Activated naive CD8-positive, alpha-beta T cell (primary cell): ENCODE measurements around the gene RYR2.

ENCODE experiments used
- H3K27ac Mint-ChIP-seq: one replicate; pipeline ENCODE4 v1.8.0; 2021; ENCODE audit warnings: mixed read lengths
- H3K27me3 Mint-ChIP-seq: one replicate; pipeline ENCODE4 v1.8.0; 2021; ENCODE audit warnings: mixed read lengths
- H3K36me3 Mint-ChIP-seq: one replicate; pipeline ENCODE4 v1.8.0; 2021; ENCODE audit warnings: mixed read lengths
- H3K4me1 Mint-ChIP-seq: one replicate; pipeline ENCODE4 v1.8.0; 2021; ENCODE audit warnings: low read depth, mixed read lengths
- H3K4me3 Mint-ChIP-seq: one replicate; pipeline ENCODE4 v1.8.0; 2021; ENCODE audit warnings: mild to moderate bottlenecking, mixed read lengths
- H3K9me3 Mint-ChIP-seq: one replicate; pipeline ENCODE4 v1.8.0; 2021; ENCODE audit warnings: low read depth, mixed read lengths

RYR2 gene

GRCh38 chr1:237042892-237043576, 1.1 kb downstream of the RYR2 start:
- Mint-ChIP-seq H3K4me1 (peaks cover 13% of the 10 kb centered on the region), H3K9me3 (no peaks in the 10 kb centered on the region), H3K36me3 (no peaks in the 10 kb centered on the region), H3K27me3 (peaks cover 31% of the 10 kb centered on the region), H3K4me3 (peak overlapping the region; percentile 8), H3K27ac (no peak overlapping the region)

- H3K9me3 Mint-ChIP-seq: no peaks in the 10 kb centered on the region
- H3K4me1 Mint-ChIP-seq: peaks cover 13% of the 10 kb centered on the region
- peaks cover 31% of the 10 kb centered on the region for H3K27me3 Mint-ChIP-seq
- no peaks in the 10 kb centered on the region for H3K36me3 Mint-ChIP-seq
- H3K4me3 Mint-ChIP-seq: peak overlapping the region; percentile 42
- no peak overlapping the region for H3K27ac Mint-ChIP-seq
Measured at GRCh38 chr1:237043846-237044636, 2.1 kb downstream of the RYR2 start.

- no peaks in the 10 kb centered on the region for H3K36me3 Mint-ChIP-seq
- H3K9me3 Mint-ChIP-seq: no peaks in the 10 kb centered on the region
- peaks cover 32% of the 10 kb centered on the region for H3K27me3 Mint-ChIP-seq
- no peak overlapping the region for H3K4me3 Mint-ChIP-seq
- H3K27ac Mint-ChIP-seq: no peak overlapping the region
- peaks cover 13% of the 10 kb centered on the region for H3K4me1 Mint-ChIP-seq
Measured at GRCh38 chr1:237045278-237046016, 3.5 kb downstream of the RYR2 start.

- no peak overlapping the region for H3K27ac Mint-ChIP-seq
- no peak overlapping the region for H3K4me3 Mint-ChIP-seq
- H3K4me1 Mint-ChIP-seq: no peaks in the 10 kb centered on the region
- H3K36me3 Mint-ChIP-seq: no peaks in the 10 kb centered on the region
- H3K27me3 Mint-ChIP-seq: peaks cover 30% of the 10 kb centered on the region
- no peaks in the 10 kb centered on the region for H3K9me3 Mint-ChIP-seq
Measured at GRCh38 chr1:237048803-237049202, 6.8 kb downstream of the RYR2 start.

GRCh38 chr1:237050185-237050584, 8.2 kb downstream of the RYR2 start:
- peaks cover 27% of the 10 kb centered on the region for H3K27me3 Mint-ChIP-seq
- no peaks in the 10 kb centered on the region for H3K9me3 Mint-ChIP-seq
- H3K4me1 Mint-ChIP-seq: no peaks in the 10 kb centered on the region
- no peak overlapping the region for H3K4me3 Mint-ChIP-seq
- no peak overlapping the region for H3K27ac Mint-ChIP-seq
- H3K36me3 Mint-ChIP-seq: no peaks in the 10 kb centered on the region

- Mint-ChIP-seq H3K36me3 (no peaks in the 10 kb centered on the region), H3K4me1 (no peaks in the 10 kb centered on the region), H3K4me3 (no peak overlapping the region), H3K27ac (no peak overlapping the region), H3K9me3 (no peaks in the 10 kb centered on the region), H3K27me3 (peaks cover 27% of the 10 kb centered on the region)
Measured at GRCh38 chr1:237050915-237051314, 8.9 kb downstream of the RYR2 start.

GRCh38 chr1:237054313-237054712, 12.3 kb downstream of the RYR2 start:
- Mint-ChIP-seq H3K4me3 (no peak overlapping the region), H3K9me3 (no peaks in the 10 kb centered on the region), H3K27me3 (peaks cover 23% of the 10 kb centered on the region), H3K4me1 (no peaks in the 10 kb centered on the region), H3K36me3 (no peaks in the 10 kb centered on the region), H3K27ac (no peak overlapping the region)

- H3K27me3 Mint-ChIP-seq: peaks cover 10% of the 10 kb centered on the region
- H3K4me1 Mint-ChIP-seq: no peaks in the 10 kb centered on the region
- H3K36me3 Mint-ChIP-seq: no peaks in the 10 kb centered on the region
- H3K27ac Mint-ChIP-seq: no peak overlapping the region
- H3K4me3 Mint-ChIP-seq: no peak overlapping the region
- no peaks in the 10 kb centered on the region for H3K9me3 Mint-ChIP-seq
Measured at GRCh38 chr1:237058470-237058869, 16.5 kb downstream of the RYR2 start.

GRCh38 chr1:237059244-237059643, 17.3 kb downstream of the RYR2 start:
- Mint-ChIP-seq H3K27me3 (peaks cover 7% of the 10 kb centered on the region), H3K9me3 (no peaks in the 10 kb centered on the region), H3K36me3 (no peaks in the 10 kb centered on the region), H3K4me1 (no peaks in the 10 kb centered on the region), H3K4me3 (no peak overlapping the region), H3K27ac (no peak overlapping the region)

- H3K27me3 Mint-ChIP-seq: peaks cover 3% of the 10 kb centered on the region
- H3K4me1 Mint-ChIP-seq: no peaks in the 10 kb centered on the region
- no peaks in the 10 kb centered on the region for H3K36me3 Mint-ChIP-seq
- H3K9me3 Mint-ChIP-seq: no peaks in the 10 kb centered on the region
- no peak overlapping the region for H3K27ac Mint-ChIP-seq
- no peak overlapping the region for H3K4me3 Mint-ChIP-seq
Measured at GRCh38 chr1:237062976-237063375, 21.0 kb downstream of the RYR2 start.

- Mint-ChIP-seq H3K9me3 (no peaks in the 10 kb centered on the region), H3K27ac (no peak overlapping the region), H3K4me1 (no peaks in the 10 kb centered on the region), H3K27me3 (peaks cover 7% of the 10 kb centered on the region), H3K36me3 (no peaks in the 10 kb centered on the region), H3K4me3 (no peak overlapping the region)
Measured at GRCh38 chr1:237065903-237066302, 23.9 kb downstream of the RYR2 start.

GRCh38 chr1:237070519-237070918, 28.5 kb downstream of the RYR2 start:
- no peaks in the 10 kb centered on the region for H3K4me1 Mint-ChIP-seq
- H3K9me3 Mint-ChIP-seq: peaks cover 5% of the 10 kb centered on the region
- H3K27me3 Mint-ChIP-seq: peaks cover 8% of the 10 kb centered on the region
- no peak overlapping the region for H3K4me3 Mint-ChIP-seq
- H3K27ac Mint-ChIP-seq: no peak overlapping the region
- H3K36me3 Mint-ChIP-seq: no peaks in the 10 kb centered on the region

GRCh38 chr1:237071641-237072420, 29.8 kb downstream of the RYR2 start:
- Mint-ChIP-seq H3K4me3 (no peak overlapping the region), H3K36me3 (no peaks in the 10 kb centered on the region), H3K4me1 (no peaks in the 10 kb centered on the region), H3K27ac (no peak overlapping the region), H3K27me3 (peaks cover 6% of the 10 kb centered on the region), H3K9me3 (peaks cover 5% of the 10 kb centered on the region)

GRCh38 chr1:237074371-237075117, 32.6 kb downstream of the RYR2 start:
- Mint-ChIP-seq H3K4me3 (no peak overlapping the region), H3K9me3 (peaks cover 5% of the 10 kb centered on the region), H3K27me3 (peaks cover 4% of the 10 kb centered on the region), H3K27ac (no peak overlapping the region), H3K4me1 (no peaks in the 10 kb centered on the region), H3K36me3 (no peaks in the 10 kb centered on the region)
